GM18505 (cell line): ENCODE measurements around the gene EGF.
"Not testable (repeated sequence)": the region's sequence is repeated elsewhere in the genome, so short reads cannot be mapped to it uniquely, and the experiment has no call there.

Experiments used
- ATAC-seq: cut with Tn5 transposase; IDR thresholded peaks from one replicate; pipeline ENCODE4 v1.9.1; 2021; ENCODE audit not compliant: unreplicated experiment
- POLR2A ChIP-seq: IDR thresholded peaks from 4 replicates; pipeline ENCODE4 v1.6.1; 2011; ENCODE audit warnings: borderline replicate concordance; ENCODE audit not compliant: insufficient read depth, insufficient read length; ENCODE audit errors: extremely low read depth

EGF gene

GRCh38 chr4:110025718-110026117, 113.0 kb downstream of the EGF start:
- no peak for TF ChIP-seq POLR2A
- no peak for ATAC-seq

GRCh38 chr4:110032603-110033002, 119.9 kb downstream of the EGF start:
- no peak for ATAC-seq
- TF ChIP-seq POLR2A: no peak

DNA sequence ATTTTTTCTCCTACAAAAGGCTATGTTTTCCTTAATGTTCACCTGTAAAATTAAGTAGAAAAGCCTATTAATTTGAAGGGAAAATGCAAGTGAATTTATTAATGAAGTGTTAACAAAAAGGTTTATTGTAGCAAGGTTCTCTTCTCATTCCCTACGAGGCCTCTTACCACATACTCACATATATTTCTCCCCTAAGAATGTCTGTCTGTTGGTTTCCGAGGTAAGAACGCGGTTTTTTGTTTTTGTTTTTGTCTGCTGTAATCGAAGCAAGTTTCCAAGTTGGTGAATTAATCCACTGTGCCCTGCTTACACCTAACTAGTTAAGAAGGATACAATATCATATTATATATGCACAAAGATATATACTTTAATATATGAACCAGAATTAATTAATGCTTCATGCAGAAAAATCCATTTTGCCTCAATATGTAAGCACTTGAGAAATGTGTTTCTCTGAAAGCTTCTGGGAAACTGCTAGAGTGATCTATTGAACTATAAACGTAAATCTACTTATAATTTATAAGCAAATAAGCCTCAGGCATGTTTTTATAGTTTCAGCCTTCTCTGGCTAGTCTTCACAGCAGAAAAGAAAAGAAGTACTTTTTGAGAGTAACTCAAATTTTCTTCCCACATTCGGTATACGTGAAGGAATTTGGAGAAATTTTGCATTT, 120.8 kb downstream of the EGF start:
- peak; percentile 8 for ATAC-seq
- no peak for TF ChIP-seq POLR2A

DNA sequence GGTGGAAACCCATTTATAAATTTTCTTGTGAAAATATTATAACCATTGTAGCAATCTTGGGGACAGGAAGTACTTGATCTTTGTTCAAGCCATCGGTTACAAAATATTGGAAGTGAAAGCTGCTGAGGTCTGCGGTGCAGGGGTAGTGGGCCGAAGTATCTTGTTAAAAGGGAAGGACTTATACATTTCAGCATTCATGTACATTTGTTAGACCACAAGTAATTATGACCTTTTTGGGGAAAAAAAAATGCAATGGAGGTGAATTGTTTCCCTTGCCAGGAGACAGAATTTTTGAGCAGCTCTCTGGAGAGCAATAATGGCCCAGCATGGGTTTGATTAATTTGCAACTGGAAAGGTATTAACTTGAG, 121.3 kb downstream of the EGF start:
- peak; percentile 99 for ATAC-seq
- TF ChIP-seq POLR2A: no peak

- not testable (repeated sequence) for ATAC-seq
Measured at GRCh38 chr4:110039164-110039563, 126.5 kb downstream of the EGF start.

DNA sequence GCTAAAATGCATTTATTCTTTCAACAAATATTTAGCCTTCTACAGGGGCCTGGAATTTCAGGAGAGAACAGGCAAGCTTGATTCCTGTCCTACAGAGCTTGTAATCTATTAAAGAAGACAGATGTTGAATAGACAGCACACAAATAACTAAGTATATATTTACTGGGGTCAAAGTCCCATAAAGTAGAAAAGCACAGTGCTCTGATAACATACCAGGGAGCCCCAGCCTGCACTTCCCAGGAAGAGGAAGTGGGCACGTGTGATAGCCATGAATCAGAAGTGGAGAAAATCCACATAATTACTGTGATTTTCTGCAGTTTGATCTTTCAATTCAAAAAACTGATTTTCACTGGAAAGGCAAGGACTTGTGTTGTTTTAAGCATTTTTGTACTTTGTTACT, 129.1 kb downstream of the EGF start:
- no peak for ATAC-seq
- TF ChIP-seq POLR2A: no peak

DNA sequence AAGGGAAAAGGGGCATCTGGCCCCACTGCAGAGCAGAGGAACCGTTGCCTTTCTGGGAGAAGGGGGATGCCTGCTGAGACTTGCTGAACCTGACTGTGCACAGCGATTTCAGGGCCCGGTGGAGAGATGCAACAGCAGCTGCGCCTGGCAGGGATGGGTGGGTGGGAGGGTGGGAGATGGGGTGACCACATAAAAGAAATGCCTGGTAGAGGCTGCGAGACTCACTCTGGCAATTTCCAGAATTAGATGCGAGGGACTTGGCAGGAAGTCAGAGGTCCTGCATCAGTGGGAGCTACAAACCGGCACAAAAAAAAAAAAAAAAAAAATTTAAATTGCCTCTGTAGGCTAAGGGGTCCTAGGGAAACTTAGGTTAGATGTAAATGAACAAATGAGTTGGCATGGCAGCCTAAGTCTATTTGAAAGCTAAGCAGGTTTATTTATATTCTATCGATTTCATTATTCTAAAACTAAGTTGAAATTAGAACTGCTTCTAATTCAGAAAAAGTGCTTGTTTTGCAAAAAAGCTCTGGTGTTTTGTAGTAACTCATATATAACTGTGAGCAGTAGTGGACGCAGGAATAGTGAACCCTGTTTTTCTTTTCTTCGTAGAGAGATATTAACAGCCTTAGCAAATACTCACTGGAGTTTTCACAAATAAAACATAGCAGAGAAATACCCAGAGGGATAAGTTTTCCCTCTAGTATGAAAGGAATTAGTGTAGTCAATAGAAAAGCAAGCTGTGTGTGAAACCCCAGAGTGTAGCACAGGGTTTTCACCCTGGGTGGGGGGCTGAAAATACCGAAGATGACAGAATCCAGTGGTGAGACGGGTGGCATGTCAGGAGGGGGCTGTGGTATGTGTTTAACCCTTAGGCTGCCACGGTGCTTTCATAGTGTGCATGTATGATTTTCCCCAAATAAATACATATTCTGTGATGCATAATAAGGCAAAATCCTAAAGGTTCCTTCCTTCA, 130.1 kb downstream of the EGF start:
- TF ChIP-seq POLR2A: no peak
- no peak for ATAC-seq

DNA sequence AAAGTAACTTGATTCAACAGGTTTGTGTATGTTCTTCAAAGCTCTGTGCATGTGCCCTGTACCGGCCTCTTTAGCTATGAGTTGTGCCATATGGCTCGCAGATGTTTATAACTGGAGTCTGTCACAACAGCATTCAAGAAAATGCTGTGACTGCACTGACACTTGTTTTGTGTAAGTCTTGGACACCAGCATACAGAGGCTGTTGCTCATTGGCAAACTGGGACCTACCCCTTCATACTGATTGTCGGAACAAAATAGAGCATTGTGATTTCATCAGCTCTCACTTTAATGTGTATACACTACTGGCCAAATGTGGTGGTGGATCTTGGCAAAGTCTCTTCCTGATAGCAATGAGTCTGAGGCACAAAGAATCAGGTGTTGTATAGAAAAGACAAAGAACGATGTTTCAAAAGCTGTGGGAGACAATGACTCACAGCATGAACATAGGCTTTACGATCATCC, 133.9 kb downstream of the EGF start:
- no peak for ATAC-seq
- TF ChIP-seq POLR2A: no peak

DNA sequence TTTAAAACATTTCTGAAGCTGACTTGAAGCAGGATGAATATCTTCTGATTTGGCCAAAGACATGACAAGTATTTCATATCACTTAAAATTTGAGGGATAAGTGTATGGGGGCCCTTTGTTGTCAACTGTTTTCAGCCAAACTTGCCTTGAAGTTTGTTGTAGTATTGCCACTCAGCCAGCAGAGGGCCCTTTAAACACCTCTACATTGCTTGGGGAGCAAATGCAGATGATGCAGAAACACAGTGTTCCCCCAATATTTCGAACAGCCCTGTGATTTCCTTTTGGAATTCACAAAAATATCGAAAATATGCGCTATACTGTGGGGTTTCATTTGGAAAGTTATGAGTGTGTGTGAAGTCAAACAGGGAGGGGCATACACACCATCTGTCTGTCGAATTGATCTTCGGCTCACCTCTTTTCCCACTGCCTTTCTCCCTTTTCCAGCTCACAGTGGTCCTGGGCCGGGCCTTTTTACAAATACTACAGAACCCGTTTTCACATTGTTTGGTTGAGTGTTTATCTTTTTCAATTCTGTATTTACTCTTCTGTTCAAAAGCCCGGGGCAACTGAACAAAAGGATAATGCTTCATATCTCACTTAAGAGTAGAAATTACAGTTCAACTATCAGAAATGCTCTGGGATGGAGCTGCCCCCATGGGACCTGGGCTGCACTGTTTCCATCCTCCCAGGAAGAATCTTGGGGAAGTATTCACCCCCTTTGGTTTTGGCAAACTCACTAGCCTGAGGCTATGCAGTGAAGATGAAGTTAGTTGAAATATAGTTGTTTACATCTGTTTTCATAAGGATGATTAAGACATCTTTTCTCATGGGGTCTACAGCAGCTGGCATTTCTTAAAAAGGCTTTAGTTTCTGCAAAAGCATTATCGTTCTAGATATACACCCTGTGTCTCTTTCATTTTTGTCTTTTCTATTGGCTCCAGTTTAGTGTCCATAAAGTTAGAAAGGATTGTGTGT, 137.6 kb downstream of the EGF start:
- TF ChIP-seq POLR2A: no peak
- peak; percentile 55 for ATAC-seq

DNA sequence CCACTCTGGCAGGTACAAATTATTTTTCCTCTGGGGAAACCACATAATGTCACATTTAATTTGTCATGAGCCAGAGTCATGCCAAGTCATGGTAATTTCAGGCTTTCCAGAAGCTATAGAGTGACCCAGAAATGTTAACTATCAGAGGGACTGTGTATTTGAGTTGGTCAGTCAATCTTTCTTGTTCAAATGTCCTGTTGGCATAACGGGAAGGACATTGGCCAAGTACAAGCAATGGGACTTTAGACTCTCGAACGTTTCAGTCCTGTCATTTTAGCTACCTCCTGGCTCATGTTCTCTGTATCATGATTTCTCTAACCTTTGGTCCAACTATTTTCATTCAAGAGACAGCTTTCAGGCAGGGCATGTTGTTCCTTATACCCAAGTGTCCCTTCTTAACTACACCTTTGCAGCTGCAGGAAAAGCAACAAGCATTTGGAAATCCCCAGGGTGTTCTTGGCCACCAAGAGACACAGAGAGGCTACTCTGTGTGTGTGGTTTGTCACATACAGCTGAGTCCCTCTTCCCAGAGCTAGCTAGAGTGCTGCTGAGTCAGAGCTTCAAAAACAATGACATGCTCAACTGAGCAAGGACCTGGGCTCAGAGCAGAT, 142.6 kb downstream of the EGF start:
- TF ChIP-seq POLR2A: no peak
- ATAC-seq: peak; percentile 86

- no peak for TF ChIP-seq POLR2A
- no peak for ATAC-seq
Measured at GRCh38 chr4:110058677-110059076, 146.0 kb downstream of the EGF start.

DNA sequence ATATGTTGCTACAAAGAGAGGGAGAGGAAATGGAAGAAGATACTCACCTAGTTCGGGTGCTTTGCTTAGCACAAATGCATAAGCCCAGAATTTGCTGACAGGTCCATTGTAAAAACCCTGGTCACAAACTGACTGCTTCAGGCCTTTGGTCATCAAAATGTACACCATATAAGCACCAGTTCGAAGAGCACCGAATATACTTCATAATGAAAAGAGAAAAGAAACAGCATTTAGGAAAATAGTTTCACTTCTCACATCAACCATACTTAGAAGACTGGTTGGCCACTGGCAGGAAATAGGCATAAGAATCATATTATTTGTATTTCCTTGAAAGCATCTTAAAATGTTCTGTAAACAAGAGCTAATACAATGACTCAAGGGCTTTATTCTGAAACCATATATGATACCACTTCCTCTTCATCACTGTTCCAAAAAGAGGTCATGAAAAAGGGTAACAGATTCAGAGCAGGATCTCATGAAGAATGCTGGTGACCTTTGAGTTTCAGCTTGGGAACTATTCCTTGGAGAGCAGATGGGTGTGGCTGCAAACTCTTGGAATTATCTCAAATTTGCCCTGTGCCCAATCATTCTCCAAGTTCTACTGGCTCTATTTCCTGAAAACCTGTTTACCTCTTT, 147.0 kb downstream of the EGF start:
- no peak for TF ChIP-seq POLR2A
- ATAC-seq: peak; percentile 73
